ENCODE data around the gene SRP54. TPM values are rescaled to one million over a fixed set of nuclear protein-coding genes. Genes with fewer than 3 reads are reported as not detected.
"Not testable (repeated sequence)": the region's sequence is repeated elsewhere in the genome, so short reads cannot be mapped to it uniquely, and the experiment has no call there.

SRP54 gene
- polyA plus RNA-seq, 1 donor: 62.5 TPM

- peaks cover 13% of the 10 kb centered on the region for H3K36me3 ChIP-seq (ENCODE audit: control insufficient read depth, insufficient read depth, low read length)
- DNase-seq: no peak
- no peaks in the 10 kb centered on the region for H3K9me3 ChIP-seq (ENCODE audit: control insufficient read depth, low read depth, low read length)
- WGBS (ENCODE audit: insufficient coverage, low lambda C conversion rate): 100% methylated on average over 2 of the region's 2 CpGs
- H3K4me3 ChIP-seq (ENCODE audit: low read length): no peak overlapping the region
- H3K27ac ChIP-seq (ENCODE audit: low read length): no peak overlapping the region
- no peaks in the 10 kb centered on the region for H3K4me1 ChIP-seq (ENCODE audit: control insufficient read depth, insufficient read depth, low read length)
- no peaks in the 10 kb centered on the region for H3K27me3 ChIP-seq (ENCODE audit: control insufficient read depth, insufficient read depth, low read length)
These were observed 25.9 kb upstream of the SRP54 start for GRCh38 chr14:34956931-34957330.

- no peaks in the 10 kb centered on the region for H3K27me3 ChIP-seq (ENCODE audit: control insufficient read depth, insufficient read depth, low read length)
These were observed 25.0 kb upstream of the SRP54 start for GRCh38 chr14:34957771-34958286.

GRCh38 chr14:34962106-34962505 lies 20.7 kb upstream of the SRP54 start:
- not testable (repeated sequence) for H3K4me3 ChIP-seq (ENCODE audit: low read length); H3K27me3 ChIP-seq (ENCODE audit: control insufficient read depth, insufficient read depth, low read length); H3K36me3 ChIP-seq (ENCODE audit: control insufficient read depth, insufficient read depth, low read length); H3K27ac ChIP-seq (ENCODE audit: low read length); DNase-seq; H3K9me3 ChIP-seq (ENCODE audit: control insufficient read depth, low read depth, low read length); H3K4me1 ChIP-seq (ENCODE audit: control insufficient read depth, insufficient read depth, low read length)
- no CpG with 5 or more reads among the region's 5 CpGs for WGBS (ENCODE audit: insufficient coverage, low lambda C conversion rate)

More at GRCh38 chr14:34957771-34958286, 25.0 kb upstream of the SRP54 start:
- DNase-seq: no peak
- Histone ChIP-seq H3K4me1 (ENCODE audit: control insufficient read depth, insufficient read depth, low read length) (no peaks in the 10 kb centered on the region), H3K27ac (ENCODE audit: low read length) (no peak overlapping the region), H3K9me3 (ENCODE audit: control insufficient read depth, low read depth, low read length) (no peaks in the 10 kb centered on the region), H3K36me3 (ENCODE audit: control insufficient read depth, insufficient read depth, low read length) (peaks cover 13% of the 10 kb centered on the region), H3K4me3 (ENCODE audit: low read length) (no peak overlapping the region)
- 100% methylated on average over 2 of the region's 5 CpGs for WGBS (ENCODE audit: insufficient coverage, low lambda C conversion rate)

- no peak overlapping the region for H3K4me3 ChIP-seq (ENCODE audit: low read length)
- H3K27me3 ChIP-seq (ENCODE audit: control insufficient read depth, insufficient read depth, low read length): no peaks in the 10 kb centered on the region
- H3K9me3 ChIP-seq (ENCODE audit: control insufficient read depth, low read depth, low read length): no peaks in the 10 kb centered on the region
- DNase-seq: no peak
- H3K4me1 ChIP-seq (ENCODE audit: control insufficient read depth, insufficient read depth, low read length): no peaks in the 10 kb centered on the region
- 83% methylated on average over 2 of the region's 2 CpGs for WGBS (ENCODE audit: insufficient coverage, low lambda C conversion rate)
- H3K27ac ChIP-seq (ENCODE audit: low read length): no peak overlapping the region
- H3K36me3 ChIP-seq (ENCODE audit: control insufficient read depth, insufficient read depth, low read length): peaks cover 11% of the 10 kb centered on the region
These were observed 17.6 kb upstream of the SRP54 start for GRCh38 chr14:34964977-34965764.

GRCh38 chr14:34965912-34966311 lies 16.9 kb upstream of the SRP54 start:
- Histone ChIP-seq H3K9me3 (ENCODE audit: control insufficient read depth, low read depth, low read length) (no peaks in the 10 kb centered on the region), H3K4me3 (ENCODE audit: low read length) (no peak overlapping the region), H3K4me1 (ENCODE audit: control insufficient read depth, insufficient read depth, low read length) (no peaks in the 10 kb centered on the region), H3K36me3 (ENCODE audit: control insufficient read depth, insufficient read depth, low read length) (peaks cover 11% of the 10 kb centered on the region), H3K27me3 (ENCODE audit: control insufficient read depth, insufficient read depth, low read length) (no peaks in the 10 kb centered on the region), H3K27ac (ENCODE audit: low read length) (no peak overlapping the region)
- WGBS (ENCODE audit: insufficient coverage, low lambda C conversion rate): no CpG with 5 or more reads among the region's 4 CpGs
- DNase-seq: no peak

- WGBS (ENCODE audit: insufficient coverage, low lambda C conversion rate): no CpG with 5 or more reads among the region's 3 CpGs
- H3K27ac ChIP-seq (ENCODE audit: low read length): no peak overlapping the region
- H3K9me3 ChIP-seq (ENCODE audit: control insufficient read depth, low read depth, low read length): no peaks in the 10 kb centered on the region
- DNase-seq: no peak
- no peaks in the 10 kb centered on the region for H3K27me3 ChIP-seq (ENCODE audit: control insufficient read depth, insufficient read depth, low read length)
- no peaks in the 10 kb centered on the region for H3K4me1 ChIP-seq (ENCODE audit: control insufficient read depth, insufficient read depth, low read length)
- no peak overlapping the region for H3K4me3 ChIP-seq (ENCODE audit: low read length)
- peaks cover 11% of the 10 kb centered on the region for H3K36me3 ChIP-seq (ENCODE audit: control insufficient read depth, insufficient read depth, low read length)
These were observed 16.4 kb upstream of the SRP54 start for GRCh38 chr14:34966413-34966812.

- Histone ChIP-seq H3K4me3 (ENCODE audit: low read length) (no peak overlapping the region), H3K27ac (ENCODE audit: low read length) (no peak overlapping the region), H3K9me3 (ENCODE audit: control insufficient read depth, low read depth, low read length) (no peaks in the 10 kb centered on the region), H3K27me3 (ENCODE audit: control insufficient read depth, insufficient read depth, low read length) (no peaks in the 10 kb centered on the region), H3K4me1 (ENCODE audit: control insufficient read depth, insufficient read depth, low read length) (no peaks in the 10 kb centered on the region), H3K36me3 (ENCODE audit: control insufficient read depth, insufficient read depth, low read length) (peaks cover 11% of the 10 kb centered on the region)
- no CpG with 5 or more reads among the region's 1 CpG for WGBS (ENCODE audit: insufficient coverage, low lambda C conversion rate)
- no peak for DNase-seq
These were observed 12.1 kb upstream of the SRP54 start for GRCh38 chr14:34970665-34971064.

GRCh38 chr14:34971381-34971780 lies 11.4 kb upstream of the SRP54 start:
- Histone ChIP-seq H3K4me3 (ENCODE audit: low read length) (no peak overlapping the region), H3K4me1 (ENCODE audit: control insufficient read depth, insufficient read depth, low read length) (no peaks in the 10 kb centered on the region), H3K9me3 (ENCODE audit: control insufficient read depth, low read depth, low read length) (no peaks in the 10 kb centered on the region)

GRCh38 chr14:34971801-34972200 lies 11.0 kb upstream of the SRP54 start:
- Histone ChIP-seq H3K4me3 (ENCODE audit: low read length) (no peak overlapping the region), H3K27ac (ENCODE audit: low read length) (no peak overlapping the region), H3K27me3 (ENCODE audit: control insufficient read depth, insufficient read depth, low read length) (no peaks in the 10 kb centered on the region), H3K4me1 (ENCODE audit: control insufficient read depth, insufficient read depth, low read length) (no peaks in the 10 kb centered on the region), H3K9me3 (ENCODE audit: control insufficient read depth, low read depth, low read length) (no peaks in the 10 kb centered on the region), H3K36me3 (ENCODE audit: control insufficient read depth, insufficient read depth, low read length) (peaks cover 8% of the 10 kb centered on the region)
- WGBS (ENCODE audit: insufficient coverage, low lambda C conversion rate): no CpG with 5 or more reads among the region's 5 CpGs
- no peak for DNase-seq

More at GRCh38 chr14:34971381-34971780, 11.4 kb upstream of the SRP54 start:
- DNase-seq: no peak
- peaks cover 8% of the 10 kb centered on the region for H3K36me3 ChIP-seq (ENCODE audit: control insufficient read depth, insufficient read depth, low read length)
- no peak overlapping the region for H3K27ac ChIP-seq (ENCODE audit: low read length)
- no peaks in the 10 kb centered on the region for H3K27me3 ChIP-seq (ENCODE audit: control insufficient read depth, insufficient read depth, low read length)

GRCh38 chr14:34978444-34978843 lies 4.3 kb upstream of the SRP54 start:
- WGBS (ENCODE audit: insufficient coverage, low lambda C conversion rate): no CpG with 5 or more reads among the region's 5 CpGs

More at GRCh38 chr14:34978444-34978843, 4.3 kb upstream of the SRP54 start:
- Histone ChIP-seq H3K4me1 (ENCODE audit: control insufficient read depth, insufficient read depth, low read length) (no peaks in the 10 kb centered on the region), H3K27me3 (ENCODE audit: control insufficient read depth, insufficient read depth, low read length) (no peaks in the 10 kb centered on the region), H3K9me3 (ENCODE audit: control insufficient read depth, low read depth, low read length) (no peaks in the 10 kb centered on the region), H3K4me3 (ENCODE audit: low read length) (no peak overlapping the region), H3K27ac (ENCODE audit: low read length) (no peak overlapping the region), H3K36me3 (ENCODE audit: control insufficient read depth, insufficient read depth, low read length) (no peaks in the 10 kb centered on the region)
- no peak for DNase-seq
